K562 (cell line): ENCODE data around the gene TMEM167B. TPM values are rescaled to one million over a fixed set of nuclear protein-coding genes. Genes with fewer than 3 reads are reported as not detected.
A peak's percentile ranks its signal among the peaks of the same experiment; 100 is the strongest.

ENCODE experiments used
- CGGBP1 ChIP-seq: fragments of 250-450 bp; sonication (Bioruptor Pico); IDR thresholded peaks from 2 replicates; pipeline ENCODE4 v1.9.0; 2021; ENCODE audit warnings: mild to moderate bottlenecking
- E2F5 ChIP-seq: sonication (generic); formaldehyde crosslinking; IDR thresholded peaks from 2 replicates; pipeline ENCODE4 v1.8.0; 2022; ENCODE audit warnings: mild to moderate bottlenecking, missing genetic modification reagents
- ESRRB ChIP-seq: fragments of 250-450 bp; sonication (Bioruptor Pico); IDR thresholded peaks from 2 replicates; pipeline ENCODE4 v1.5.0; 2020; ENCODE audit warnings: mild to moderate bottlenecking, moderate library complexity, borderline replicate concordance
- MNT ChIP-seq, 2 experiments: fragments of 450-650 bp; conservative IDR thresholded peaks; 2 replicates each; pipeline ENCODE4 v1.6.1; 2017; ENCODE audit warnings: mild to moderate bottlenecking in 2 of 2, moderate library complexity in 2 of 2
- MYBL2 ChIP-seq, 2 experiments: fragments of 450-650 bp in 1 of 2; sonication (generic) in 1 of 2; formaldehyde crosslinking in 1 of 2; IDR thresholded peaks; 2 replicates each; pipeline versions ENCODE4 v1.6.1 to v1.8.1; 2017 to 2022; ENCODE audit warnings: borderline replicate concordance in 1 of 2, inconsistent platforms in 1 of 2, low read depth in 1 of 2, mild to moderate bottlenecking in 1 of 2, missing genetic modification reagents in 1 of 2, moderate library complexity in 1 of 2
- MYC ChIP-seq, 2 experiments: fragments of 250-450 bp in 1 of 2; sonication (Bioruptor Pico) in 1 of 2; IDR thresholded peaks; 2 replicates each; pipeline versions ENCODE4 v1.5.1 to v1.6.1; 2012 to 2021; ENCODE audit warnings: low read depth in 2 of 2, borderline replicate concordance in 1 of 2, improper control_type of control experiment in 1 of 2, low read length in 1 of 2, mild to moderate bottlenecking in 1 of 2, moderate library complexity in 1 of 2
- NCOA6 ChIP-seq: fragments of 450-650 bp; IDR thresholded peaks from 2 replicates; pipeline ENCODE4 v1.6.1; 2017; ENCODE audit warnings: mild to moderate bottlenecking
- RBM39 ChIP-seq: fragments of 200-400 bp; formaldehyde crosslinking; optimal IDR thresholded peaks from 2 replicates; pipeline ENCODE3; 2018; ENCODE audit warnings: low read depth, low read length
- RREB1 ChIP-seq: fragments of 250-450 bp; sonication (Bioruptor Pico); IDR thresholded peaks from 2 replicates; pipeline ENCODE4 v1.4.0; 2020
- SMAD2 ChIP-seq: fragments of 150-350 bp; IDR thresholded peaks from 2 replicates; pipeline ENCODE4 v1.6.1; 2014; ENCODE audit warnings: low read depth, mild to moderate bottlenecking, low read length
- ZBTB26 ChIP-seq: fragments of 450-650 bp; formaldehyde crosslinking; IDR thresholded peaks from 2 replicates; pipeline ENCODE4 v1.4.0; 2022; ENCODE audit warnings: missing genetic modification characterization
- ZNF124 ChIP-seq: sonication (generic); formaldehyde crosslinking; IDR thresholded peaks from 2 replicates; pipeline ENCODE4 v1.8.1; 2022; ENCODE audit warnings: missing genetic modification reagents
- ZNF146 ChIP-seq: IDR thresholded peaks from one replicate; pipeline ENCODE4 v1.6.1; 2018; ENCODE audit warnings: missing compliant biosample characterization; ENCODE audit not compliant: unreplicated experiment
- ZNF449 ChIP-seq: fragments of 250-450 bp; sonication (Bioruptor Pico); IDR thresholded peaks from 2 replicates; pipeline ENCODE4 v1.8.0; 2022; ENCODE audit warnings: moderate library complexity, mild to moderate bottlenecking, inconsistent platforms
- ZNF584 ChIP-seq: fragments of 200-800 bp; sonication (Bioruptor generic); IDR thresholded peaks from 2 replicates; pipeline ENCODE4 v1.6.1; 2016; ENCODE audit warnings: low read depth, mild to moderate bottlenecking, missing genetic modification characterization, missing compliant biosample characterization
- ZSCAN29 ChIP-seq: fragments of 450-650 bp; IDR thresholded peaks from 2 replicates; pipeline ENCODE4 v1.6.1; 2017
- polyA plus RNA-seq, 8 experiments: library from polyadenylated mRNA; depleted of rRNA in 4 of 8; stranded (reverse) in 5 of 8; unstranded in 3 of 8; fragments of >200 nt; fragmentation: Nextera tagmentation in 2 of 8; fragmentation: Illumina TruSeq in 1 of 8; extraction: Ambion mirVana in 2 of 8; extraction: Trizol in 1 of 8; gene quantifications; 2 replicates each; pipeline versions ENCODE4 v1.2.1 to v1.2.3, GENCODE V29; 2011 to 2014; ENCODE audit warnings: inconsistent platforms in 1 of 8, missing spikeins in 1 of 8
- total RNA-seq, 7 experiments: library from RNA; depleted of rRNA in 6 of 7; stranded (reverse); fragments of >200 nt in 6 of 7; fragmentation: Illumina TruSeq in 2 of 7; extraction: Trizol in 2 of 7; gene quantifications; 2 replicates each; pipeline versions ENCODE4 v1.2.1 to v1.2.3, GENCODE V29; 2011 to 2021; ENCODE audit warnings: low replicate concordance in 1 of 7

The TMEM167B gene
- total and polyA plus RNA-seq, 9 of the 15 experiments (the other 6 are each of a cell fraction or from before 2014, with no cell fraction given): 17.2 to 36.4 (median 32.2) TPM

- TF ChIP-seq RREB1 (CRISPR knock-in tag) (no peak), ZBTB26 (CRISPR knock-in tag) (no peak), NCOA6 (no peak), ZNF584 (CRISPR knock-in tag) (no peak), ZNF146 (no peak), ZSCAN29 (peak; percentile 78), MYBL2 (IDR thresholded peaks at IDR 0.05; ENCODE audit: low read depth) (no peak), MYBL2 (CRISPR knock-in tag; IDR thresholded peaks at IDR 0.05; ENCODE audit: borderline replicate concordance) (no peak), SMAD2 (no peak), RBM39 (no peak), E2F5 (CRISPR knock-in tag) (no peak), ZNF449 (no peak), ESRRB (CRISPR knock-in tag) (no peak), ZNF124 (no peak), MYC (IDR thresholded peaks at IDR 0.05; ENCODE audit: low read depth, low read length) (no peak), MYC (CRISPR knock-in tag; IDR thresholded peaks at IDR 0.05; ENCODE audit: borderline replicate concordance, low read depth) (no peak), MNT (conservative IDR thresholded peaks at IDR 0.05) (0 out of 4 replicates have a peak, but pooled peaks of 1 of the 2 experiments have one; percentile 25), CGGBP1 (CRISPR knock-in tag) (no peak)
Measured at GRCh38 chr1:109134423-109134822, 43.9 kb downstream of the TMEM167B start (continued).
